ENCODE measurements around the gene PDE6C. TPM values are rescaled to one million over a fixed set of nuclear protein-coding genes. Genes with fewer than 3 reads are reported as not detected.

Gene PDE6C
- total and polyA plus RNA-seq, 8 donors: not detected

- intact Hi-C loops (cut with DNase I; ENCODE audit: low total_unique reads): no loop called here
- H3K36me3 ChIP-seq: no peaks in the 10 kb centered on the region
- peak overlapping the region; percentile 26 to 49 (median 32) for H3K4me3 ChIP-seq
- TF ChIP-seq POLR2A (IDR thresholded peaks at IDR 0.05): no peak
- no peak for TF ChIP-seq EP300 (IDR thresholded peaks at IDR 0.05)
- no peak for TF ChIP-seq CTCF (IDR thresholded peaks at IDR 0.05)
- no peak for TF ChIP-seq POLR2AphosphoS5 (IDR thresholded peaks at IDR 0.05)
- WGBS, 5 donors: 16 to 21% (median 19%) methylated on average over 28 to 33 of the region's 33 CpGs
- H3K27ac ChIP-seq: no peak overlapping the region
- DNase-seq: no peak
- peaks cover 13 to 71% (median 28%) of the 10 kb centered on the region in 3 donors for H3K27me3 ChIP-seq
- no peaks in the 10 kb centered on the region for H3K9me3 ChIP-seq
- H3K4me1 ChIP-seq: peaks cover 8 to 29% (median 17%) of the 10 kb centered on the region in 4 donors
Measured at GRCh38 chr10:93567277-93568104, 44.8 kb upstream of the PDE6C start.

GRCh38 chr10:93568105-93568390 lies 44.3 kb upstream of the PDE6C start:
- intact Hi-C loops (cut with DNase I; ENCODE audit: low total_unique reads): no loop called here
- peaks cover 10 to 35% (median 21%) of the 10 kb centered on the region in 4 donors for H3K4me1 ChIP-seq
- no peaks in the 10 kb centered on the region for H3K9me3 ChIP-seq
- H3K4me3 ChIP-seq: peak overlapping the region in 2 of 4 donors; percentile 2 to 49
- TF ChIP-seq CTCF (IDR thresholded peaks at IDR 0.05) (no peak), EP300 (IDR thresholded peaks at IDR 0.05) (no peak), POLR2A (IDR thresholded peaks at IDR 0.05) (no peak), POLR2AphosphoS5 (IDR thresholded peaks at IDR 0.05) (no peak)
- H3K27ac ChIP-seq: no peak overlapping the region
- no peaks in the 10 kb centered on the region for H3K36me3 ChIP-seq
- peak in 1 of 2 donors; percentile 22 for DNase-seq
- peaks cover 13 to 74% (median 28%) of the 10 kb centered on the region in 3 donors for H3K27me3 ChIP-seq
- WGBS, 5 donors: 9 to 18% (median 16%) methylated on average over 18 to 21 of the region's 21 CpGs

GRCh38 chr10:93570383-93570782 lies 42.0 kb upstream of the PDE6C start:
- H3K27ac ChIP-seq: no peak overlapping the region
- no peak overlapping the region for H3K4me3 ChIP-seq
- H3K36me3 ChIP-seq: no peaks in the 10 kb centered on the region
- peaks cover 13 to 49% (median 26%) of the 10 kb centered on the region in 4 donors for H3K4me1 ChIP-seq
- no peak for DNase-seq
- TF ChIP-seq POLR2AphosphoS5 (IDR thresholded peaks at IDR 0.05) (no peak), CTCF (IDR thresholded peaks at IDR 0.05) (no peak), POLR2A (IDR thresholded peaks at IDR 0.05) (no peak), EP300 (IDR thresholded peaks at IDR 0.05) (no peak)
- H3K27me3 ChIP-seq: peaks cover 13 to 68% (median 26%) of the 10 kb centered on the region in 3 donors
- intact Hi-C loops (cut with DNase I; ENCODE audit: low total_unique reads): no loop called here
- no peaks in the 10 kb centered on the region for H3K9me3 ChIP-seq
- 43 to 72% (median 60%) methylated on average over 3 of the region's 3 CpGs for WGBS, 5 donors

- intact Hi-C loops (cut with DNase I; ENCODE audit: low total_unique reads): no loop called here
- H3K4me1 ChIP-seq: peaks cover 4 to 39% (median 12%) of the 10 kb centered on the region in 4 donors
- peaks cover 0 to 46% (median 8%) of the 10 kb centered on the region in 3 donors for H3K27me3 ChIP-seq
- no peak for DNase-seq
- H3K36me3 ChIP-seq: no peaks in the 10 kb centered on the region
- 50 to 95% (median 87%) methylated on average over 2 of the region's 2 CpGs for WGBS, 5 donors
- H3K27ac ChIP-seq: no peak overlapping the region
- no peaks in the 10 kb centered on the region for H3K9me3 ChIP-seq
- no peak for TF ChIP-seq CTCF (IDR thresholded peaks at IDR 0.05)
- TF ChIP-seq POLR2AphosphoS5 (IDR thresholded peaks at IDR 0.05): no peak
- TF ChIP-seq EP300 (IDR thresholded peaks at IDR 0.05): no peak
- no peak for TF ChIP-seq POLR2A (IDR thresholded peaks at IDR 0.05)
- H3K4me3 ChIP-seq: no peak overlapping the region
Measured at GRCh38 chr10:93572606-93573005, 39.7 kb upstream of the PDE6C start.
